HepG2 (cell line): ENCODE data around the gene LGI4. TPM values are rescaled to one million over a fixed set of nuclear protein-coding genes. Genes with fewer than 3 reads are reported as not detected.

Experiments used
- ARHGAP35 ChIP-seq: sonication (generic); formaldehyde crosslinking; IDR thresholded peaks from 2 replicates; pipeline ENCODE4 v1.9.0; 2022; ENCODE audit warnings: mild to moderate bottlenecking, inconsistent platforms, moderate library complexity, missing genetic modification reagents, borderline replicate concordance
- CAMTA2 ChIP-seq: sonication (generic); formaldehyde crosslinking; IDR thresholded peaks from 2 replicates; pipeline ENCODE4 v1.4.0; 2020; ENCODE audit warnings: mild to moderate bottlenecking, missing genetic modification reagents, borderline replicate concordance
- CBX5 ChIP-seq: sonication (generic); formaldehyde crosslinking; IDR thresholded peaks from 2 replicates; pipeline ENCODE4 v1.4.0; 2020; ENCODE audit warnings: missing genetic modification reagents, borderline replicate concordance
- FOXO1 ChIP-seq: sonication (generic); formaldehyde crosslinking; IDR thresholded peaks from 2 replicates; pipeline ENCODE4 v1.4.0; 2020; ENCODE audit warnings: missing genetic modification reagents
- HNRNPL ChIP-seq: fragments of 200-400 bp; formaldehyde crosslinking; IDR thresholded peaks from 2 replicates; pipeline ENCODE4 v1.6.1; 2017; ENCODE audit warnings: mild to moderate bottlenecking, low read depth, low read length
- KDM1A ChIP-seq: IDR thresholded peaks from 2 replicates; pipeline ENCODE4 v1.6.1; 2016; ENCODE audit warnings: missing compliant biosample characterization
- MAFK ChIP-seq, 2 experiments: IDR thresholded peaks in 1 of 2; conservative IDR thresholded peaks in 1 of 2; 2 replicates each; pipeline ENCODE4 v1.6.1; 2011; ENCODE audit warnings: improper control_type of control experiment in 2 of 2, low read length in 2 of 2
- MZF1 ChIP-seq: sonication (generic); formaldehyde crosslinking; IDR thresholded peaks from 2 replicates; pipeline ENCODE4 v1.8.1; 2023; ENCODE audit warnings: mild to moderate bottlenecking, missing genetic modification reagents, borderline replicate concordance
- PHF8 ChIP-seq: sonication (generic); formaldehyde crosslinking; IDR thresholded peaks from 2 replicates; pipeline ENCODE4 v1.5.0; 2020; ENCODE audit warnings: missing genetic modification reagents
- PRPF4 ChIP-seq: fragments of 200-400 bp; formaldehyde crosslinking; IDR thresholded peaks from 2 replicates; pipeline ENCODE4 v1.6.1; 2016; ENCODE audit warnings: low read length, low read depth; ENCODE audit not compliant: poor library complexity, severe bottlenecking
- SAP130 ChIP-seq: IDR thresholded peaks from 2 replicates; pipeline ENCODE4 v1.6.1; 2016; ENCODE audit warnings: low read depth
- SP5 ChIP-seq: IDR thresholded peaks from 2 replicates; pipeline ENCODE4 v1.6.1; 2016; ENCODE audit warnings: low read depth, borderline replicate concordance
- STAT5B ChIP-seq: sonication (generic); formaldehyde crosslinking; IDR thresholded peaks from 2 replicates; pipeline ENCODE4 v1.4.0; 2020; ENCODE audit warnings: missing genetic modification reagents
- SUZ12 ChIP-seq: fragments of 150-350 bp; IDR thresholded peaks from 2 replicates; pipeline ENCODE4 v1.6.1; 2014; ENCODE audit warnings: low read depth, low read length
- TEAD3 ChIP-seq: optimal IDR thresholded peaks from 2 replicates; pipeline ENCODE3; 2016; ENCODE audit warnings: borderline replicate concordance
- ZFP82 ChIP-seq: sonication (generic); formaldehyde crosslinking; IDR thresholded peaks from 2 replicates; pipeline ENCODE4 v1.5.1; 2020; ENCODE audit warnings: mild to moderate bottlenecking, missing genetic modification reagents, borderline replicate concordance
- ZNF616 ChIP-seq: sonication (generic); formaldehyde crosslinking; IDR thresholded peaks from 2 replicates; pipeline ENCODE4 v1.5.0; 2020; ENCODE audit warnings: low read depth, mild to moderate bottlenecking, missing genetic modification reagents
- ZNF713 ChIP-seq: sonication (generic); formaldehyde crosslinking; IDR thresholded peaks from 2 replicates; pipeline ENCODE4 v1.4.0; 2020; ENCODE audit warnings: mild to moderate bottlenecking, missing genetic modification reagents
- ZNF776 ChIP-seq: sonication (generic); formaldehyde crosslinking; IDR thresholded peaks from 2 replicates; pipeline ENCODE4 v1.4.0; 2020; ENCODE audit warnings: mild to moderate bottlenecking, missing genetic modification reagents
- polyA plus RNA-seq, 8 experiments: library from polyadenylated mRNA; depleted of rRNA in 3 of 8; stranded (reverse) in 7 of 8; unstranded in 1 of 8; fragments of >200 nt; fragmentation: Illumina TruSeq in 4 of 8; extraction: Trizol in 4 of 8; gene quantifications; 2 replicates each; pipeline versions ENCODE4 v1.2.1 to v1.2.3, GENCODE V29; 2011 to 2016; ENCODE audit warnings: low read depth in 4 of 8, missing spikeins in 1 of 8, mixed read lengths in 1 of 8; ENCODE audit not compliant: insufficient read depth in 1 of 8
- total RNA-seq, 5 experiments: library from RNA; depleted of rRNA; stranded (reverse); fragments of >200 nt; fragmentation: Illumina TruSeq; extraction: Trizol; gene quantifications; 2 replicates each; pipeline ENCODE4 v1.2.3, GENCODE V29; 2016; ENCODE audit warnings: low read depth in 1 of 5
- TF ChIP-seq, protein P1 (sequence below): IDR thresholded peaks from 2 replicates; pipeline ENCODE4 v1.6.1; 2012; ENCODE audit warnings: low read depth, low read length, improper control_type of control experiment
- TF ChIP-seq, protein P2 (sequence below): sonication (generic); formaldehyde crosslinking; IDR thresholded peaks from 2 replicates; pipeline ENCODE4 v1.4.0; 2020; ENCODE audit warnings: missing genetic modification reagents, borderline replicate concordance
- TF ChIP-seq, protein P3 (sequence below): sonication (generic); formaldehyde crosslinking; conservative IDR thresholded peaks from 2 replicates; pipeline ENCODE4 v1.4.0; 2020; ENCODE audit warnings: missing genetic modification reagents
- TF ChIP-seq, protein P4 (sequence below): sonication (generic); formaldehyde crosslinking; IDR thresholded peaks from 2 replicates; pipeline ENCODE4 v1.5.0; 2020; ENCODE audit warnings: missing genetic modification reagents
- TF ChIP-seq, protein P5 (sequence below): sonication (generic); formaldehyde crosslinking; IDR thresholded peaks from 2 replicates; pipeline ENCODE4 v1.4.0; 2020; ENCODE audit warnings: missing genetic modification reagents, borderline replicate concordance

The LGI4 gene
- total and polyA plus RNA-seq, 2 of the 13 experiments (the other 11 are each of a cell fraction or from before 2014, with no cell fraction given): 2.8 TPM; not detected in 1

DNA sequence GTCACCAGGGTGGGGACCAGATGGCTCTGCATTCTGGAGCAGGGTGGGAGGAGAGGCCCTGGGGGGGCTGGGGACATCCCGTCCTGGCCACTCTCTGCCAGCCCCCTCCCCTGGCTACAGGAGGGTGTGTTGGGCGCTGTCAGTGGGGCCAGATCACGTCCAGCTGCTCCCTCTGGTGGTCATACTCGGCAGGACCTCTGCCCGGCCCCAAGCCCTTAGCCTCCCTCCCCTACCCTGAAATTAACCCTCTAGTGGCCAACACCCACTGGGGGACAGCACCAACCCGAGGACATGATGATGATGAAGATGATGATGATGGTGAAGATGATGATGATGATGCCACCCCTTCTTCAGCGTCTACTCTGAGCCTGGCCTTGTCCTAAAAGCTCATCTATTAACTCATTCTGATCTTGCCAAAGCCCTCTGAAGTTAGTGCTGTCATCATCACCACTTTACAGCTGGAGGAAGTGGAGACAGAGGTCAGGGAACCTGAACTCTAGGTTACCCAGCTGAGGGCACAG is 590 bp upstream of the LGI4 start (continued):
- TF ChIP-seq MAFK (conservative IDR thresholded peaks at IDR 0.05 in 1 of 2, IDR thresholded peaks at IDR 0.05 in 1 of 2; ENCODE audit: low read length in 2 of 2) (no peak), SP5 (no peak), ZNF616 (CRISPR knock-in tag) (no peak), ZFP82 (CRISPR knock-in tag) (0 out of 2 replicates have a peak, but pooled peaks have one; percentile 30), SAP130 (peak; percentile 66), ZNF713 (CRISPR knock-in tag) (no peak), PRPF4 (no peak), SUZ12 (no peak), MZF1 (no peak), CBX5 (no peak), KDM1A (CRISPR knock-in tag) (no peak), ARHGAP35 (CRISPR knock-in tag) (no peak), FOXO1 (CRISPR knock-in tag) (no peak), STAT5B (CRISPR knock-in tag) (no peak), ZNF776 (CRISPR knock-in tag) (peak; percentile 38; the same call in 1 of the 2 replicates), CAMTA2 (CRISPR knock-in tag) (no peak), HNRNPL (peak; percentile 66; the same call in 1 of the 2 replicates), PHF8 (CRISPR knock-in tag) (no peak), TEAD3 (CRISPR knock-in tag) (no peak)
- TF ChIP-seq, protein P1, sequence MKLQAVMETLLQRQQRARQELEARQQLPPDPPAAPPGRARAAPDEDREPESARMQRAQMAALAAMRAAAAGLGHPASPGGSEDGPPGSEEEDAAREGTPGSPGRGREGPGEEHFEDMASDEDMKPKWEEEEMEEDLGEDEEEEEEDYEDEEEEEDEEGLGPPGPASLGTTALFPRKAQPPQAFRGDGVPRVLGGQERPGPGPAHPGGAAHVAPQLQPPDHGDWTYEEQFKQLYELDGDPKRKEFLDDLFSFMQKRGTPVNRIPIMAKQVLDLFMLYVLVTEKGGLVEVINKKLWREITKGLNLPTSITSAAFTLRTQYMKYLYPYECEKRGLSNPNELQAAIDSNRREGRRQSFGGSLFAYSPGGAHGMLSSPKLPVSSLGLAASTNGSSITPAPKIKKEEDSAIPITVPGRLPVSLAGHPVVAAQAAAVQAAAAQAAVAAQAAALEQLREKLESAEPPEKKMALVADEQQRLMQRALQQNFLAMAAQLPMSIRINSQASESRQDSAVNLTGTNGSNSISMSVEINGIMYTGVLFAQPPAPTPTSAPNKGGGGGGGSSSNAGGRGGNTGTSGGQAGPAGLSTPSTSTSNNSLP: no peak
- TF ChIP-seq, protein P2, sequence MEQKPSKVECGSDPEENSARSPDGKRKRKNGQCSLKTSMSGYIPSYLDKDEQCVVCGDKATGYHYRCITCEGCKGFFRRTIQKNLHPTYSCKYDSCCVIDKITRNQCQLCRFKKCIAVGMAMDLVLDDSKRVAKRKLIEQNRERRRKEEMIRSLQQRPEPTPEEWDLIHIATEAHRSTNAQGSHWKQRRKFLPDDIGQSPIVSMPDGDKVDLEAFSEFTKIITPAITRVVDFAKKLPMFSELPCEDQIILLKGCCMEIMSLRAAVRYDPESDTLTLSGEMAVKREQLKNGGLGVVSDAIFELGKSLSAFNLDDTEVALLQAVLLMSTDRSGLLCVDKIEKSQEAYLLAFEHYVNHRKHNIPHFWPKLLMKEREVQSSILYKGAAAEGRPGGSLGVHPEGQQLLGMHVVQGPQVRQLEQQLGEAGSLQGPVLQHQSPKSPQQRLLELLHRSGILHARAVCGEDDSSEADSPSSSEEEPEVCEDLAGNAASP (CRISPR knock-in tag): 0 out of 2 replicates have a peak, but pooled peaks have one; percentile 25
- TF ChIP-seq, protein P3, sequence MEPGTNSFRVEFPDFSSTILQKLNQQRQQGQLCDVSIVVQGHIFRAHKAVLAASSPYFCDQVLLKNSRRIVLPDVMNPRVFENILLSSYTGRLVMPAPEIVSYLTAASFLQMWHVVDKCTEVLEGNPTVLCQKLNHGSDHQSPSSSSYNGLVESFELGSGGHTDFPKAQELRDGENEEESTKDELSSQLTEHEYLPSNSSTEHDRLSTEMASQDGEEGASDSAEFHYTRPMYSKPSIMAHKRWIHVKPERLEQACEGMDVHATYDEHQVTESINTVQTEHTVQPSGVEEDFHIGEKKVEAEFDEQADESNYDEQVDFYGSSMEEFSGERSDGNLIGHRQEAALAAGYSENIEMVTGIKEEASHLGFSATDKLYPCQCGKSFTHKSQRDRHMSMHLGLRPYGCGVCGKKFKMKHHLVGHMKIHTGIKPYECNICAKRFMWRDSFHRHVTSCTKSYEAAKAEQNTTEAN (CRISPR knock-in tag): peak; percentile 66; the same call in 1 of the 2 replicates
- TF ChIP-seq, protein P4, sequence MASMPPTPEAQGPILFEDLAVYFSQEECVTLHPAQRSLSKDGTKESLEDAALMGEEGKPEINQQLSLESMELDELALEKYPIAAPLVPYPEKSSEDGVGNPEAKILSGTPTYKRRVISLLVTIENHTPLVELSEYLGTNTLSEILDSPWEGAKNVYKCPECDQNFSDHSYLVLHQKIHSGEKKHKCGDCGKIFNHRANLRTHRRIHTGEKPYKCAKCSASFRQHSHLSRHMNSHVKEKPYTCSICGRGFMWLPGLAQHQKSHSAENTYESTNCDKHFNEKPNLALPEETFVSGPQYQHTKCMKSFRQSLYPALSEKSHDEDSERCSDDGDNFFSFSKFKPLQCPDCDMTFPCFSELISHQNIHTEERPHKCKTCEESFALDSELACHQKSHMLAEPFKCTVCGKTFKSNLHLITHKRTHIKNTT (CRISPR knock-in tag): no peak
- TF ChIP-seq, protein P5, sequence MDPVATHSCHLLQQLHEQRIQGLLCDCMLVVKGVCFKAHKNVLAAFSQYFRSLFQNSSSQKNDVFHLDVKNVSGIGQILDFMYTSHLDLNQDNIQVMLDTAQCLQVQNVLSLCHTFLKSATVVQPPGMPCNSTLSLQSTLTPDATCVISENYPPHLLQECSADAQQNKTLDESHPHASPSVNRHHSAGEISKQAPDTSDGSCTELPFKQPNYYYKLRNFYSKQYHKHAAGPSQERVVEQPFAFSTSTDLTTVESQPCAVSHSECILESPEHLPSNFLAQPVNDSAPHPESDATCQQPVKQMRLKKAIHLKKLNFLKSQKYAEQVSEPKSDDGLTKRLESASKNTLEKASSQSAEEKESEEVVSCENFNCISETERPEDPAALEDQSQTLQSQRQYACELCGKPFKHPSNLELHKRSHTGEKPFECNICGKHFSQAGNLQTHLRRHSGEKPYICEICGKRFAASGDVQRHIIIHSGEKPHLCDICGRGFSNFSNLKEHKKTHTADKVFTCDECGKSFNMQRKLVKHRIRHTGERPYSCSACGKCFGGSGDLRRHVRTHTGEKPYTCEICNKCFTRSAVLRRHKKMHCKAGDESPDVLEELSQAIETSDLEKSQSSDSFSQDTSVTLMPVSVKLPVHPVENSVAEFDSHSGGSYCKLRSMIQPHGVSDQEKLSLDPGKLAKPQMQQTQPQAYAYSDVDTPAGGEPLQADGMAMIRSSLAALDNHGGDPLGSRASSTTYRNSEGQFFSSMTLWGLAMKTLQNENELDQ: no peak
